Suprapubic skin (tissue), 4 donors: Measurements from ENCODE around the gene OR2J3.

Experiments used
- CTCF ChIP-seq, 2 donors: fragments of 200-600 bp in 1 of 2; fragments of 450-650 bp in 1 of 2; sonication (generic) in 1 of 2; IDR thresholded peaks; one replicate each; pipeline ENCODE4 v1.5.1; 2016 to 2019; ENCODE audit warnings: antibody characterized with exemption in 2 of 2, mild to moderate bottlenecking in 1 of 2, moderate library complexity in 1 of 2
- EP300 ChIP-seq: sonication (generic); formaldehyde crosslinking; IDR thresholded peaks from one replicate; pipeline ENCODE4 v1.6.1; 2017; ENCODE audit warnings: antibody characterized with exemption
- POLR2A ChIP-seq, 2 donors: fragments of 450-650 bp; IDR thresholded peaks; one replicate each; pipeline ENCODE4 v1.6.1; 2017; ENCODE audit warnings: antibody characterized with exemption in 2 of 2, mild to moderate bottlenecking in 2 of 2, moderate library complexity in 2 of 2
- POLR2AphosphoS5 ChIP-seq, 3 donors: sonication (generic); formaldehyde crosslinking; IDR thresholded peaks; one replicate each; pipeline ENCODE4 v1.6.1; 2017; ENCODE audit warnings: antibody characterized with exemption in 3 of 3

- TF ChIP-seq CTCF (IDR thresholded peaks at IDR 0.05), result no peak
- TF ChIP-seq POLR2A (IDR thresholded peaks at IDR 0.05), result no peak
- no peak for TF ChIP-seq EP300
- no peak for TF ChIP-seq POLR2AphosphoS5 (IDR thresholded peaks at IDR 0.05)
Observed at GRCh38 chr6:29087213-29087612, 20.6 kb upstream of the OR2J3 start, which contains the start of gene OR2B3.
